GM12872 (cell line): ENCODE data around the gene ME3.

Experiments
- CTCF ChIP-seq: IDR thresholded peaks from 3 replicates; pipeline ENCODE4 v1.5.1; 2011; ENCODE audit warnings: low read depth, mild to moderate bottlenecking, low read length, moderate library complexity; ENCODE audit not compliant: insufficient read depth

Gene ME3

DNA sequence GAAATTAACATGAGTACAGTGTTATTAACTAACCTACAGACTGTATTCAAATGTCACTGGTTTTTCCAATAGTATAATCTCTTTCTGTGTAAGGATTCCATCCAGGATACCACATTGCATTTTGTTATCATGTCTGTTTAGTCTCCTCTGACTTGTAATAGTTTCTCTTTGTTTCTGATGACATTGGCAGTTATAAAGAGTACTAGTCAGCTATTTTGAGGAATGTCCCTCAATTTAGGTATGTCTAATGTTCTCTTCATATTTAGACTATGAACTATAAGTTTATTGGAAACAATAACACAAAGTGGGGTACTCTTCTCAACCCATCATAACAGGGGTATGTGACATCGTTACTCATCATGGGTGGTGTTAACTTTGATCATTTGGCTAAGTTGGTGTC, 20.3 kb upstream of the ME3 start:
- no peak for TF ChIP-seq CTCF

DNA sequence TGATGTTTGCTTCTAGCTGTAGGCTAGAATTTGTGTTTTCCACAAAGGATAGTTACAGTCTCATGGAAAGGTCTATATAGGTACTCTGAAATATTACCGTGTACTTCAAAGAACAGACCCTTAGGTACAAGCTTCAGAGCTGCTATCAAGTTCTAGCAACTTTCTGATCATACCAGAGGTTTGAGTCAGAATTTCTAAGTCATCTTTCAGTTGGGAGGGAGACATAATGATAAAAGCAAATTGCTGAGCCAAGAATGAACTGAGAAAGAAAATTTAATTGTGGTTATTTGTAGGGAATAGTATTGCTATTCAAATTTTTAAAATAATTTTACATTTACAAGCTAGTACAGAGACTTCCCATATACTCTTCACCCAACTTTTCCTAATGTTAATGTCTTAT, 19.9 kb upstream of the ME3 start:
- no peak for TF ChIP-seq CTCF

GRCh38 chr11:86688398-86689179, 16.2 kb upstream of the ME3 start:
- TF ChIP-seq CTCF = no peak

- TF ChIP-seq CTCF = no peak
These were observed 14.9 kb upstream of the ME3 start for GRCh38 chr11:86687185-86687778.

GRCh38 chr11:86686531-86686930, 14.1 kb upstream of the ME3 start:
- TF ChIP-seq CTCF = no peak

DNA sequence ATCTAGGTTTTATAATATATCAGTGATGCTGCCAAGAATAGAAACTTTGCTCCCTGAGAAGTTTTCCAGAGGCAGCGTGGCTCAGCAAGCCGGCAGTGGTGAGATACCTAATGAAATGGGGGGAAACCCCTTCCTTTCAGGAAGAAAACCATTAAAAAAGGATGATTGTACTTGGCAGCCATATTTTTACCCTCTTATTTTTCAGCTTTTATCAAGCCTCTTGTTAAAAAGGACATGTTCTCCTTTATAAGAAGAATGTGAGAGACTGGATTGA, 9.0 kb upstream of the ME3 start:
- no peak for TF ChIP-seq CTCF

DNA sequence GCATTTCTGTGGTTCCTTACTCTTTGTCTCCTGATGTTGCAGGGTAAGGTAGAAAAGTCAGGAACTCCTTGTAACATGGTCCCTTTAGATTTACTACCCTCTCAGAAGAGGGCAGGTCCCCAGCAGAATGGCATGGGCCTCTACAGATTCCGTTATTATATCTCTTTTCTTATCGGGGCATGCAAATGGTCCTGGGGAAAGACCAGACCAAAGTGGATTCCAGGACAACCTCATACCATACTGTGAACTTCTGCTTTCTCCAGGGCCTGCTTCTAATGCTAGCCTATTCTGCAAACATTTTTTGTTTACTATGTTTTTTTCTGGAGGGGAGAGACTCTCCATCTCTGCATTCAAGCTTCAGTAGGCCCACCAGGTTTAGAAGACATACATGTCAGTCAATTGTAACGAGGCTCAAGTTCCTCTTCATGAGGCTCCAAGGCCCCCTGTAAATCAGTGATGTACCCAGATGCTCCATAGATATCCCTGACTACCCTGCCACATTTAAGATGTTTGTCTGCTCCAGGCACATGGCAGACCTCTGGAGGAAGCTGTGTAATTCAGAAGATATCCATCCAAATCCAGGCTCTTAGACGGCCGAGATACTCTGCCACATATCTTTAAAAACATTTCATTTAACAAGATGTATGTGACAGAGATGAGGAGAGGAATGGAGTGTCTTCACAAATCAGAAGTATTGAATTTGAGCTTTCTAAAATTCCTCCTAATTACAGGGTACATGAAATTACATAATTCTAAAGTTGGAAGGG, 8.5 kb upstream of the ME3 start:
- TF ChIP-seq CTCF = no peak
